CD14-positive monocyte (primary cell): Measurements from ENCODE around the gene ARHGAP40. TPM values are rescaled to one million over a fixed set of nuclear protein-coding genes. Genes with fewer than 3 reads are reported as not detected.

Experiments used
- DNase-seq, 3 donors: peaks; one replicate each; pipeline ENCODE4 v3.0.0-alpha.2; 2011 to 2022
- H2AFZ ChIP-seq: 2 replicates; pipeline ENCODE4 v1.6.0; 2012; ENCODE audit warnings: mild to moderate bottlenecking, low read depth, low read length, inconsistent platforms; ENCODE audit not compliant: insufficient read depth, poor library complexity, severe bottlenecking
- H3K27ac ChIP-seq, 2 donors: 1 replicate in 1 of 2; 2 replicates in 1 of 2; pipeline ENCODE4 v1.5.1; 2012 to 2013; ENCODE audit warnings: low read length in 2 of 2, control low read depth in 1 of 2, inconsistent platforms in 1 of 2, low read depth in 1 of 2, mild to moderate bottlenecking in 1 of 2
- H3K27me3 ChIP-seq, 2 donors: one replicate each; pipeline versions ENCODE4 v1.6.0 to v1.6.1; 2011 to 2013; ENCODE audit warnings: low read length in 2 of 2; ENCODE audit not compliant: control insufficient read depth in 2 of 2, insufficient read depth in 2 of 2
- H3K36me3 ChIP-seq, 2 donors: replicated peaks in 1 of 2; 1 replicate in 1 of 2; 2 replicates in 1 of 2; pipeline versions ENCODE4 v1.5.1 to v1.6.1; 2012 to 2013; ENCODE audit warnings: low read length in 2 of 2, control low read depth in 1 of 2, inconsistent platforms in 1 of 2, mild to moderate bottlenecking in 1 of 2; ENCODE audit not compliant: insufficient read depth in 2 of 2, control insufficient read depth in 1 of 2
- H3K4me1 ChIP-seq, 2 donors: 1 replicate in 1 of 2; 2 replicates in 1 of 2; pipeline versions ENCODE4 v1.5.1 to v1.6.1; 2012 to 2013; ENCODE audit warnings: low read length in 2 of 2, control low read depth in 1 of 2, inconsistent platforms in 1 of 2, mild to moderate bottlenecking in 1 of 2, moderate library complexity in 1 of 2; ENCODE audit not compliant: insufficient read depth in 2 of 2, control insufficient read depth in 1 of 2
- H3K4me2 ChIP-seq: replicated peaks from 2 replicates; pipeline ENCODE3; 2012; ENCODE audit warnings: low read length, moderate library complexity, mild to moderate bottlenecking; ENCODE audit not compliant: poor library complexity, severe bottlenecking; ENCODE audit errors: extremely low read depth
- H3K4me3 ChIP-seq, 3 experiments: fragments of 200-600 bp in 1 of 3; sonication (generic) in 1 of 3; replicated peaks in 1 of 3; 1 replicate in 2 of 3; 2 replicates in 1 of 3; pipeline ENCODE4 v1.5.1; 2011 to 2013; ENCODE audit warnings: low read length in 3 of 3, mild to moderate bottlenecking in 3 of 3, control low read depth in 2 of 3, low read depth in 2 of 3, inconsistent platforms in 1 of 3, moderate library complexity in 1 of 3
- H3K79me2 ChIP-seq: 2 replicates; pipeline ENCODE4 v1.6.0; 2012; ENCODE audit warnings: mild to moderate bottlenecking, control low read depth, inconsistent platforms, low read length, moderate library complexity; ENCODE audit not compliant: insufficient read depth
- H3K9ac ChIP-seq: 2 replicates; pipeline ENCODE4 v1.6.0; 2017; ENCODE audit warnings: low read length, mild to moderate bottlenecking; ENCODE audit not compliant: insufficient read depth, poor library complexity, severe bottlenecking
- H3K9me3 ChIP-seq, 2 donors: replicated peaks in 1 of 2; 1 replicate in 1 of 2; 2 replicates in 1 of 2; pipeline versions ENCODE4 v1.5.1 to v1.6.1; 2012 to 2013; ENCODE audit warnings: low read length in 2 of 2, control low read depth in 1 of 2; ENCODE audit not compliant: control insufficient read depth in 1 of 2, insufficient read depth in 1 of 2
- H4K20me1 ChIP-seq: 2 replicates; pipeline ENCODE4 v1.6.0; 2012; ENCODE audit warnings: mild to moderate bottlenecking, low read length, control low read depth, moderate library complexity; ENCODE audit not compliant: insufficient read depth
- H3K27ac Mint-ChIP-seq, 7 donors: one replicate each; pipeline ENCODE4 v1.8.0; 2020; ENCODE audit warnings: mild to moderate bottlenecking in 7 of 7, mixed read lengths in 7 of 7, moderate library complexity in 6 of 7, inconsistent platforms in 2 of 7
- H3K27me3 Mint-ChIP-seq, 3 donors: one replicate each; pipeline ENCODE4 v1.8.0; 2021 to 2022; ENCODE audit warnings: low read depth in 3 of 3, mild to moderate bottlenecking in 3 of 3, mixed read lengths in 3 of 3, moderate library complexity in 3 of 3, inconsistent platforms in 1 of 3
- H3K36me3 Mint-ChIP-seq, 2 donors: one replicate each; pipeline ENCODE4 v1.8.0; 2020; ENCODE audit warnings: mixed read lengths in 2 of 2, inconsistent platforms in 1 of 2, mild to moderate bottlenecking in 1 of 2
- H3K4me1 Mint-ChIP-seq: one replicate; pipeline ENCODE4 v1.8.0; 2020; ENCODE audit warnings: mild to moderate bottlenecking, mixed read lengths
- H3K4me3 Mint-ChIP-seq, 2 donors: one replicate each; pipeline ENCODE4 v1.8.0; 2020; ENCODE audit warnings: mild to moderate bottlenecking in 2 of 2, mixed read lengths in 2 of 2, moderate library complexity in 1 of 2
- H3K9me3 Mint-ChIP-seq, 7 donors: one replicate each; pipeline ENCODE4 v1.8.0; 2020 to 2022; ENCODE audit warnings: mixed read lengths in 7 of 7, mild to moderate bottlenecking in 6 of 7, moderate library complexity in 6 of 7, inconsistent platforms in 2 of 7
- CTCF ChIP-seq: fragments of 200-600 bp; IDR thresholded peaks from one replicate; pipeline ENCODE4 v1.8.0; 2022; ENCODE audit warnings: antibody characterized with exemption, mild to moderate bottlenecking
- WGBS: methylation state at CpG from one replicate; pipeline ENCODE4 v1.1.5; 2013; ENCODE audit warnings: missing lambda C conversion rate; ENCODE audit not compliant: insufficient coverage; 5-methylcytosine and 5-hydroxymethylcytosine counted together
- intact Hi-C, 2 donors: fragments of 100-400 bp; cut with micrococcal nuclease; formaldehyde crosslinking; loops; one replicate each; pipeline versions ENCODE4 v1.15.0 to v1.15.1; 2023
- polyA plus RNA-seq, 3 donors: library from polyadenylated mRNA; depleted of rRNA in 1 of 3; unstranded in 2 of 3; stranded (reverse) in 1 of 3; fragments of 300-500 nt in 2 of 3; fragments of >200 nt in 1 of 3; fragmentation: Illumina TruSeq in 2 of 3; gene quantifications; 1 replicate in 2 of 3; 2 replicates in 1 of 3; pipeline ENCODE4 v1.2.3, GENCODE V29; 2012 to 2021

ARHGAP40 gene
- polyA plus RNA-seq, 3 donors, result not detected

- Mint-ChIP-seq H3K4me1 (peaks cover 10% of the 10 kb centered on the region), H3K27me3 (peaks cover 36 to 51% (median 44%) of the 10 kb centered on the region in 3 donors)
- 87% methylated on average over 4 of the region's 5 CpGs for WGBS
Observed at GRCh38 chr20:38676576-38676975, 75.0 kb downstream of the ARHGAP40 start.

GRCh38 chr20:38680500-38681306 lies 79.1 kb downstream of the ARHGAP40 start:
- H3K27ac ChIP-seq, result no peak overlapping the region
- H3K9me3 ChIP-seq, result no peaks in the 10 kb centered on the region
- no peaks in the 10 kb centered on the region for H3K79me2 ChIP-seq
- no peaks in the 10 kb centered on the region for H3K36me3 ChIP-seq
- DNase-seq, result no peak
- no peak overlapping the region for H3K4me3 Mint-ChIP-seq
- 50% methylated on average over 1 of the region's 9 CpGs for WGBS
- no peak overlapping the region for H3K4me3 ChIP-seq
- no peak overlapping the region for H3K9ac ChIP-seq
- H3K4me1 ChIP-seq, result no peaks in the 10 kb centered on the region
- peaks cover 0 to 5% (median 0%) of the 10 kb centered on the region in 7 donors for H3K9me3 Mint-ChIP-seq
- H3K27me3 Mint-ChIP-seq, result peaks cover 0 to 17% (median 5%) of the 10 kb centered on the region in 3 donors
- no peaks in the 10 kb centered on the region for H3K4me1 Mint-ChIP-seq
- H3K27me3 ChIP-seq, result peaks cover under 1 to 2% of the 10 kb centered on the region in 2 donors
- no peak overlapping the region for H3K27ac Mint-ChIP-seq
- no peaks in the 10 kb centered on the region for H3K36me3 Mint-ChIP-seq
- no peaks in the 10 kb centered on the region for H4K20me1 ChIP-seq
- no peak for TF ChIP-seq CTCF
- H2AFZ ChIP-seq, result no peak overlapping the region
- intact Hi-C loops, result no loop called here
- no peak overlapping the region for H3K4me2 ChIP-seq

More at GRCh38 chr20:38676576-38676975, 75.0 kb downstream of the ARHGAP40 start:
- Histone ChIP-seq H3K4me1 (peaks cover 8 to 10% of the 10 kb centered on the region in 2 donors), H3K27ac (no peak overlapping the region), H3K9me3 (peaks cover 0 to 6% of the 10 kb centered on the region in 2 donors), H3K4me2 (no peak overlapping the region), H2AFZ (no peak overlapping the region), H4K20me1 (no peaks in the 10 kb centered on the region), H3K36me3 (no peaks in the 10 kb centered on the region), H3K4me3 (no peak overlapping the region), H3K79me2 (no peaks in the 10 kb centered on the region), H3K27me3 (peaks cover 20 to 39% of the 10 kb centered on the region in 2 donors), H3K9ac (no peak overlapping the region)
- Mint-ChIP-seq H3K4me3 (no peak overlapping the region), H3K9me3 (peaks cover 2 to 27% (median 9%) of the 10 kb centered on the region in 7 donors), H3K36me3 (peaks cover 0 to 6% of the 10 kb centered on the region in 2 donors), H3K27ac (peak overlapping the region in 1 of 7 donors; percentile 13)
- TF ChIP-seq CTCF, result no peak
- intact Hi-C loops, result no loop called here
- no peak for DNase-seq
